HG03045 (cell line): ENCODE measurements around the gene MKNK2.
"Not testable (repeated sequence)": the region's sequence is repeated elsewhere in the genome, so short reads cannot be mapped to it uniquely, and the experiment has no call there.

Experiments
- ATAC-seq: cut with Tn5 transposase; IDR thresholded peaks from one replicate; pipeline ENCODE4 v1.9.1; 2021; ENCODE audit warnings: mild to moderate bottlenecking, moderate library complexity; ENCODE audit not compliant: unreplicated experiment

Gene MKNK2

DNA sequence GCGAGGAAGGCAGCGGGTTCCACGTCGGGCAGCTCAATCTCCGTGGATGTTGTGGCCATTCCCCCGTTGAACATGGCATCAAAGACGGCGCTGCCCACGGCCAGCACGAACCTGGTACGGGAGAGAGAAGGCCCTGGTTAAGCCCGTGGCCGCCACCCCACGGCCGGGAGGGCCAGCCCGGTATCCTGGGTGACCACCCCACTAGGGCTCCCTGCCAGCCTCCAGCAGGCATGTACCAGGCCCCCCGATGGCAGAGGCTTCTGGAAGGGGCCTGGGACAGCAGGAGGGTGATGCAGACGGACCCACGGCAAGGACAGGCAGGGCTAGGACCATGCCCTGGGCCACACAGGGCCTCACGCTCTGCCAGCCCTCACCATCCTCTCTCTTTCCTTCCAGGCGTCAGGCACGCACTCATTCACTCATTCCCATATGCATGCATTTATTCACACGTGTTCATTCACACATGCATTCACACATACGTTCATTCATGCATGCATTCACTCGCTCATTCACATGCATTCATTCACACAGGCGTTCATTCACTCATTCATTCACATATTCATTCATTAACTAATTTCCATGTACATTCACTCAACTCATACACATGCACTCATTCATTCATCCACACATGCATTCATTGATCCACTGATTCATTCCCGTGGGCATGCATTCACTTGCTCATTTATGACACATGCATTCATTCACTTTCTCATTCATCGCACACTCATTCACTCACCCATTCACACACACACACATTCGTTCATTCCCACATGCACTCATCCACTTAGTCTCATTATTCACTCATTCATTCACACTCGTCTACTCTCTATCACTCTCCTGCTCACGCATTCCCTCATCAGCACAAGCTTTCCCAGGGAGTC, 53.5 kb downstream of the MKNK2 start:
- no peak for ATAC-seq

GRCh38 chr19:1992759-1993260, 58.2 kb downstream of the MKNK2 start:
- ATAC-seq = no peak

GRCh38 chr19:1991018-1991913, 59.8 kb downstream of the MKNK2 start:
- no peak for ATAC-seq

DNA sequence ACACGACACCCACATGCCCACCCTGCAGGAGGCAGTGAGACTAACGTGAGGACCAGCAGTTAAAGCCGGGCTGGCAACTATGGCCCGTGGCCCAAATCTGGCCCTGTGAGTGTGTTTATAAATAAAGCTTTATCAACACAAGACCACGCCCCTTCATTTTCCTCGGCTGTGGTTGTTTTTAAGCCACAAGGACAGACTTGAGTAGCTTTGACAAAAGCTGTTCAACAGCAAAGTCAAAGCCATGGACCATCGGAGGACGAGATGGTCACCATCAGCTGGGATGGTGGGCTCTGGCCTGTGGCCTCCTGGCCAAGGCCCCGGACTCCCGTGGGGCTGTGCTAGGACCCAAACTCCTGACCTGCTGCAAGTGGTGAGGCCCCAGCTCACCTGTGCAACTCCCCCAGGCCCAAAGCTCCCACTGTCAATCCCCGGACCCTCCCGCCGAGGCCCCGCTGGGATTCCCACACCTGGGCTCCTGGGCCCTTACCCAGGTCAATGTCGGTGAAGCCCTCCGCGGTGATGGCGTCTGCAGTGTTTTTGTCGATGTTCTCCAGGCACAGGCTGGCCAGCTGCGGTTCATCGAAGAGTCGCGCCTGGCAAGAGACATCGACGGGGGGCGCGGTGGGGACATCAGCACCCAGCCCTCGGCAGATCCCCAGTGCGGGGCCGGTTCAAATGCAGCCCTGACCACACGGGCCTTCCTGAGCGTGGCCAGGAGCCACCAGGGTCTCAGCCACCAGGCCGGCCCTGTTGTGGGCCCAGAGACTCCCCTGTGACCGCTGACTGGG, 60.6 kb downstream of the MKNK2 start:
- ATAC-seq = no peak

DNA sequence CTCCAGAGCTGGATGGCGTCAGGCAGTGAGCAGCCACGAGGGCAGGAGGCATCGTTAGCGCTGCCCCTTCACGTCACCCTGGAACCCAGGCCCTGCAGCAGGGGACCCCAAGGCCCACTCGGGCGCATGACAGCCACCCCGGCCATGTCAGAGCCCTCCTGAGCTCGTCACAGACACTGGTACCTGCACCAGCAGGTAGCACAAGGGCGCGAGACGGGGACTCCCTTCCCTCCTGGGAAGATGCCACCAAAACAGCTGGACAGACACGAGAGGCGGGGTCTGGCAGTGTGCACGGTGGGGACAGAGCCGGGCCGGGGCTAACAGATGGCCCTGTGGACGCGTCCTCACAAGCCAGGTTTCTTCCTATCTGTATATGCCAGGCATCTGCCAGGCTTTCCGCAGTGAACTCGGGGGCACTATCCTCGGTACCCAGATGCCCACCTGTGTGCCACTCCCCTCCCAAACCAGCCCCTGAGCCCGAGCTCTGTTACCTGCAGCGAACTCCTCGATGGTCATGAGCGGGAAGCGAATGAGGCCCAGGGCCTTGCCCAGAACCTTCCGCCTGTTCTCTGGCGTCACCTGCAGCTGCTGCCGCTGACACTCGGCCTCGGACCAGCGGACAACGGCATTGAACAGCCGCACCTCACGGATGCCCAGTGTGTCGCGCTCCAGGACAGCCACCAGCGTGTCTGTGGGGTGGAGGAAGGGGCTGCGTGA, 61.4 kb downstream of the MKNK2 start:
- no peak for ATAC-seq

DNA sequence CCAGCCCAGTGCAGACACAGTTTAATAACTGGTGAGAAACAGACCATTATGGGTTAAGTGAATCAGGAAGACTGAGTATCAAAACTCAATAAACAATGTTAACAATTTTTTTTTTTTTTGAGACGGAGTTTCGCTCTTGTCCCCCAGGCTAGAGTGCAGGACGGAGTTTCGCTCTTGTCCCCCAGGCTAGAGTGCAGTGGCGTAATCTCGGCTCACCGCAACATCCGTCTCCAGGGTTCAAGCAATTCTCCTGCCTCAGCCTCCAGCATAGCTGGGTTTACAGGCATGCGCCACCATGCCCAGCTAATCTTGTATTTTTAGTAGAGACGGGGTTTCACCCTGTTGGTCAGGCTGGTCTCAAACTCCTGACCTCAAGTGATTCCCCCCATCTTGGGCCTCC, 62.6 kb downstream of the MKNK2 start:
- ATAC-seq = not testable (repeated sequence)
